Activated CD4-positive, alpha-beta T cell treated with anti-CD3 and anti-CD28 coated beads, Interleukin-2, amount 50 U/mL, for 1 hour (primary cell): ENCODE data around the gene CNIH1.

ENCODE experiments used
- DNase-seq: peaks from one replicate; pipeline ENCODE4 v3.0.0-alpha.2; 2020

Gene CNIH1

DNA sequence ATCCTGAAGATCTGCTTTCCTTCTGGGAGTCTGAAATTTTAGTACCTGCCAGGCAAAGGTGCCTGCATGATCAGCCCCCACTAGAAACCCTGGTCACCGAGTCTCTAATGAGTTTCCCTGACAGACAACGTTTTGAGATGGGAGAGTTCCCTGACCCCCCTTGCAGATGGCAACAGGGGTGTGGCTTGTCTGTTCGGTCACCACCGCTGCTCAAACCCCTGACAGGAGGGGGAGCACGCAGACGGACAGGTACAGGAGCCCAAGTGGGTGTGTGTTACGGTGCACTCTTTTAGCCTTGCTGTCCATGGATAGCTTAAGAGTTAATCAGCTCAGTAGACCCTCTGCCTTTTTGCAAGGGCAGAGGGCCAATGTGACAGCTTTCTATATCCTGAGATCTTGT lies 63.7 kb downstream of the CNIH1 start:
- no peak for DNase-seq

DNA sequence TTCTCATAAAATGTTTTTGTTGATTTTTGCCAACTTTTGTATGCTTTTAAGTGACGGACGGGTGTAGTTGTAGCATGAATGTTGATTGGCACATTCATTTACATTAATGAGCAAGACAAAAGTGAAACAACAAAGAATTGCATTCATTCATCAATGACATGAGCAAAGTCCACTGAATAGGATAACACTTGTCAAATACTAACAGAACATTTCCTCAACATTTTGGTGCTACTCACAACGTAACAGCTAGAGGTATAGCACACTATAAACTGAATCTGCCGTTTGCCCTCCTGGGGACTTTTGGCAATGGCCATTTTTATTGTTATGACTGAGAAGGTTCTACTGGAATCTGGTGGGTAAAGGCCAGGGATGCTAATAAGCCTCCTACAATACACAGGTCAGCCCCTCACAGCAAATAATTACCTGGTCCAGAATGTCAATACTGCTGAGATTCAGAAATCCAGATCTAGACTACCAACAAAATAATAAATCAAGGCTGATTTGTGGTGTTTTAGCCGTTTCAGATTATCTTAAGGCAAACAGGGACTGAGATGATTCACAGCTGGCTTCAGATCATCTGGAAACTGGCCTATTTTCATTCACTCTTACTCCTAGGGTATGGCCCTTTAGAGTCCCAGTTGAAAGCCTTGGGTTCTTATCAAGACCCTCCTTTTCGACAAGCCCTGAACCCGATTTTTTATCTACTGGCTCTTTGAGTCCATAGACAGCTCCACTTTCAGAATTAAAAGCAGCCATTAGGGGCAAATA lies 66.9 kb downstream of the CNIH1 start:
- no peak for DNase-seq
